Measurements from ENCODE around the gene RAB7B.

DNA sequence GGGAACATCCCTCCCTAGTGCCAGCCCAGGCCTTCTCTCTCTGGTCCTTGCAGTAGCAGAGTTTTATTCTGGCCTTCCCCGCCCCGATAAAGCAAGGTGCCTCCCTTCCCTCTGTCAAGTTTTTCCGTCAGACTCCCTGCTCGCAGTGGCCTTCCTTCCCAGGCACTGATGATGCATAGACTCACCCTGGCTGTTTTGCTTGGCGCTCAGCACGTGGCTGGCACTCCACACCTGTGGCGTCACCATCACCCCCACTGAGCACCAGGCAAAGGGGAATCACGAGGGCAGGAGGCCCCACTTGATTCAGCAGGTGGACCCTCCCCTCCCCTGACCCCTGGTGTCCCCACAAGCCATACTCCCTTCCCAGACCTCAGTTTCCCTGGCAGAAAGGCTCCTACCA is 67.3 kb downstream of the RAB7B start:
- TF ChIP-seq CTCF (IDR thresholded peaks at IDR 0.05; ENCODE audit: insufficient read depth, low read depth, low read length) (no peak), EZH2 (IDR thresholded peaks at IDR 0.05; ENCODE audit: insufficient read depth, low read length) (no peak)

All from astrocyte (in vitro differentiated cells and primary cell).